Thymus (tissue), 11 donors: Measurements from ENCODE around the gene CRYAA. TPM values are rescaled to one million over a fixed set of nuclear protein-coding genes. Genes with fewer than 3 reads are reported as not detected.

Experiments used
- DNase-seq, 9 donors: peaks; one replicate each; pipeline ENCODE4 v3.0.0-alpha.2; 2013; ENCODE audit warnings: low spot score in 9 of 9, low read depth in 6 of 9, missing footprints in 1 of 9
- H3K27ac ChIP-seq, 2 donors: one replicate each; pipeline ENCODE4 v1.5.1; 2013; ENCODE audit warnings: control low read depth in 1 of 2, low read depth in 1 of 2, low read length in 1 of 2, mild to moderate bottlenecking in 1 of 2, moderate library complexity in 1 of 2
- H3K27me3 ChIP-seq, 2 donors: one replicate each; pipeline ENCODE4 v1.5.1; 2013; ENCODE audit warnings: low read length in 1 of 2; ENCODE audit not compliant: control insufficient read depth in 2 of 2, insufficient read depth in 1 of 2
- H3K36me3 ChIP-seq, 2 donors: one replicate each; pipeline ENCODE4 v1.5.1; 2013; ENCODE audit warnings: low read length in 1 of 2, mild to moderate bottlenecking in 1 of 2, moderate library complexity in 1 of 2; ENCODE audit not compliant: control insufficient read depth in 2 of 2, insufficient read depth in 2 of 2
- H3K4me1 ChIP-seq, 2 donors: one replicate each; pipeline ENCODE4 v1.5.1; 2013; ENCODE audit warnings: low read length in 2 of 2; ENCODE audit not compliant: control insufficient read depth in 2 of 2, insufficient read depth in 2 of 2
- H3K4me3 ChIP-seq, 2 donors: one replicate each; pipeline ENCODE4 v1.5.1; 2013; ENCODE audit warnings: low read length in 2 of 2, control low read depth in 1 of 2, mild to moderate bottlenecking in 1 of 2
- H3K9me3 ChIP-seq, 2 donors: one replicate each; pipeline ENCODE4 v1.5.1; 2013; ENCODE audit warnings: low read length in 1 of 2, mild to moderate bottlenecking in 1 of 2; ENCODE audit not compliant: control insufficient read depth in 2 of 2, insufficient read depth in 1 of 2
- WGBS: extraction: QIAGEN DNeasy Blood & Tissue Kit; methylation state at CpG from one replicate; pipeline ENCODE4 v1.1.7; 2013; 5-methylcytosine and 5-hydroxymethylcytosine counted together
- polyA plus RNA-seq: library from polyadenylated mRNA; stranded (reverse); fragments of 200-250 nt; gene quantifications from one replicate; pipeline ENCODE4 v1.2.3, GENCODE V29; 2013
- total RNA-seq: library from RNA; stranded (reverse); fragments of 120-200 nt; gene quantifications from one replicate; pipeline ENCODE4 v1.2.4, GENCODE V29; 2013
- donor health status: healthy.

Gene CRYAA
- total and polyA plus RNA-seq, 2 donors = 2.3 TPM; not detected in 1

GRCh38 chr21:43194303-43195120, 25.7 kb downstream of the CRYAA start:
- Histone ChIP-seq H3K36me3 (no peaks in the 10 kb centered on the region), H3K4me1 (peaks cover 0 to 30% of the 10 kb centered on the region in 2 donors), H3K9me3 (peaks cover 0 to 10% of the 10 kb centered on the region in 2 donors), H3K27ac (no peak overlapping the region), H3K4me3 (no peak overlapping the region), H3K27me3 (peaks cover 0 to 2% of the 10 kb centered on the region in 2 donors)
- no peak for DNase-seq
- WGBS = 88% methylated on average over 23 of the region's 23 CpGs

- peaks cover 0 to 10% of the 10 kb centered on the region in 2 donors for H3K9me3 ChIP-seq
- WGBS = 93% methylated on average over 32 of the region's 32 CpGs
- no peaks in the 10 kb centered on the region for H3K36me3 ChIP-seq
- H3K27ac ChIP-seq = peak overlapping the region in 1 of 2 donors; percentile 44
- H3K4me1 ChIP-seq = peaks cover 0 to 30% of the 10 kb centered on the region in 2 donors
- DNase-seq = no peak
- H3K27me3 ChIP-seq = peaks cover 0 to 2% of the 10 kb centered on the region in 2 donors
- no peak overlapping the region for H3K4me3 ChIP-seq
Measured at GRCh38 chr21:43195121-43196021, 26.6 kb downstream of the CRYAA start.

- Histone ChIP-seq H3K27ac (peak overlapping the region in 1 of 2 donors; percentile 36), H3K27me3 (no peaks in the 10 kb centered on the region), H3K4me1 (peaks cover 0 to 30% of the 10 kb centered on the region in 2 donors), H3K36me3 (no peaks in the 10 kb centered on the region), H3K9me3 (peaks cover 1 to 18% of the 10 kb centered on the region in 2 donors), H3K4me3 (no peak overlapping the region)
- 88% methylated on average over 6 of the region's 6 CpGs for WGBS
- DNase-seq = no peak
Measured at GRCh38 chr21:43196826-43197225, 28.0 kb downstream of the CRYAA start.

- WGBS = 95% methylated on average over 2 of the region's 2 CpGs
- Histone ChIP-seq H3K27me3 (no peaks in the 10 kb centered on the region), H3K4me1 (peaks cover 0 to 19% of the 10 kb centered on the region in 2 donors), H3K27ac (no peak overlapping the region), H3K4me3 (no peak overlapping the region), H3K9me3 (peaks cover 3 to 26% of the 10 kb centered on the region in 2 donors), H3K36me3 (no peaks in the 10 kb centered on the region)
- DNase-seq = no peak
Measured at GRCh38 chr21:43198376-43198775, 29.6 kb downstream of the CRYAA start.

- H3K36me3 ChIP-seq = no peaks in the 10 kb centered on the region
- WGBS = 97% methylated on average over 1 of the region's 1 CpG
- no peaks in the 10 kb centered on the region for H3K4me1 ChIP-seq
- H3K9me3 ChIP-seq = peaks cover 3 to 28% of the 10 kb centered on the region in 2 donors
- H3K27me3 ChIP-seq = no peaks in the 10 kb centered on the region
- H3K27ac ChIP-seq = no peak overlapping the region
- no peak for DNase-seq
- no peak overlapping the region for H3K4me3 ChIP-seq
Measured at GRCh38 chr21:43201491-43201890, 32.7 kb downstream of the CRYAA start.

- Histone ChIP-seq H3K4me1 (no peaks in the 10 kb centered on the region), H3K4me3 (no peak overlapping the region), H3K27me3 (peaks cover 0 to 6% of the 10 kb centered on the region in 2 donors), H3K9me3 (peaks cover 3 to 28% of the 10 kb centered on the region in 2 donors), H3K36me3 (no peaks in the 10 kb centered on the region), H3K27ac (no peak overlapping the region)
- WGBS = 87% methylated on average over 6 of the region's 6 CpGs
- DNase-seq = no peak
Measured at GRCh38 chr21:43203591-43203990, 34.8 kb downstream of the CRYAA start.

GRCh38 chr21:43204638-43205037, 35.8 kb downstream of the CRYAA start:
- no peak for DNase-seq
- Histone ChIP-seq H3K36me3 (no peaks in the 10 kb centered on the region), H3K9me3 (peaks cover 3 to 28% of the 10 kb centered on the region in 2 donors), H3K4me1 (no peaks in the 10 kb centered on the region), H3K4me3 (no peak overlapping the region), H3K27ac (no peak overlapping the region), H3K27me3 (peaks cover 0 to 11% of the 10 kb centered on the region in 2 donors)
- 98% methylated on average over 7 of the region's 7 CpGs for WGBS

- no peaks in the 10 kb centered on the region for H3K36me3 ChIP-seq
- 89% methylated on average over 18 of the region's 18 CpGs for WGBS
- no peak for DNase-seq
- H3K27me3 ChIP-seq = peaks cover 0 to 13% of the 10 kb centered on the region in 2 donors
- no peak overlapping the region for H3K4me3 ChIP-seq
- peaks cover 1 to 20% of the 10 kb centered on the region in 2 donors for H3K9me3 ChIP-seq
- H3K4me1 ChIP-seq = no peaks in the 10 kb centered on the region
- H3K27ac ChIP-seq = no peak overlapping the region
Measured at GRCh38 chr21:43206231-43207042, 37.6 kb downstream of the CRYAA start.
